PC-9 (cell line): ENCODE results near the gene TRAPPC10. TPM values are rescaled to one million over a fixed set of nuclear protein-coding genes. Genes with fewer than 3 reads are reported as not detected.
A peak's percentile ranks its signal among the peaks of the same experiment; 100 is the strongest.
"Not testable (repeated sequence)": the region's sequence is repeated elsewhere in the genome, so short reads cannot be mapped to it uniquely, and the experiment has no call there.

Experiments
- BruUV-seq: library from RNA; stranded (reverse); fragments of 400-500 nt; replicated peaks from 2 replicates; lab custom pipeline; 2021; lab: Mats Ljungman, UMichigan
- CTCF ChIA-PET: fragments of 300-600 bp; sonication (Branson Sonifier 250); formaldehyde crosslinking; loops from one replicate; lab custom pipeline; 2022; ENCODE audit warnings: antibody characterized with exemption; lab: Charles Lee
- POLR2A ChIA-PET: fragments of 300-600 bp; sonication (Branson Sonifier 250); formaldehyde crosslinking; loops from one replicate; lab custom pipeline; 2022; ENCODE audit warnings: antibody characterized with exemption; ENCODE audit not compliant: unreplicated experiment; lab: Charles Lee
- DNase-seq, 2 experiments: peaks; one replicate each; pipeline versions ENCODE4 v3.0.0 to v3.0.0-alpha.2; 2015 to 2022; ENCODE audit warnings: mixed read lengths in 1 of 2
- H2AFZ ChIP-seq: fragments of 200-600 bp; sonication (generic); 2 replicates; pipeline ENCODE4 v1.8.1; 2017; ENCODE audit warnings: antibody characterized with exemption
- H3F3A ChIP-seq: fragments of 200-600 bp; sonication (generic); 2 replicates; pipeline ENCODE4 v1.8.1; 2017; ENCODE audit warnings: antibody characterized with exemption, mild to moderate bottlenecking, low read depth; ENCODE audit not compliant: insufficient read depth
- H3K27ac ChIP-seq: fragments of 200-600 bp; sonication (generic); 2 replicates; pipeline ENCODE4 v1.6.1; 2016; ENCODE audit warnings: mixed run types
- H3K27me3 ChIP-seq: fragments of 200-600 bp; sonication (generic); 2 replicates; pipeline ENCODE4 v1.6.1; 2016; ENCODE audit warnings: low read depth, mixed run types; ENCODE audit not compliant: insufficient read depth
- H3K36me3 ChIP-seq: fragments of 200-600 bp; sonication (generic); 2 replicates; pipeline ENCODE4 v1.6.1; 2016; ENCODE audit warnings: low read depth, mixed run types
- H3K4me1 ChIP-seq: fragments of 200-600 bp; sonication (generic); replicated peaks from 2 replicates; pipeline ENCODE4 v1.6.1; 2016; ENCODE audit warnings: mixed run types; ENCODE audit not compliant: insufficient read depth
- H3K4me2 ChIP-seq: fragments of 200-600 bp; sonication (generic); 2 replicates; pipeline ENCODE4 v1.6.1; 2017; ENCODE audit warnings: mixed run types
- H3K4me3 ChIP-seq: fragments of 200-600 bp; sonication (generic); 2 replicates; pipeline ENCODE4 v1.6.1; 2016; ENCODE audit warnings: mixed run types
- H3K79me2 ChIP-seq: fragments of 200-600 bp; sonication (generic); 2 replicates; pipeline ENCODE4 v1.6.1; 2017; ENCODE audit warnings: low read depth, mixed run types
- H3K9me2 ChIP-seq: fragments of 200-600 bp; sonication (generic); 2 replicates; pipeline ENCODE4 v1.8.1; 2017; ENCODE audit warnings: mild to moderate bottlenecking; ENCODE audit not compliant: insufficient read depth
- H3K9me3 ChIP-seq: fragments of 200-600 bp; sonication (generic); 2 replicates; pipeline ENCODE4 v1.8.1; 2016; ENCODE audit warnings: low read depth; ENCODE audit not compliant: insufficient read depth
- H4K20me1 ChIP-seq: fragments of 200-600 bp; sonication (generic); 2 replicates; pipeline ENCODE4 v1.8.1; 2017; ENCODE audit not compliant: insufficient read depth
- intact Hi-C: fragments of 100-400 bp; cut with micrococcal nuclease; formaldehyde crosslinking; loops from one replicate; pipeline ENCODE4 v1.10.0; 2022; ENCODE audit not compliant: unreplicated experiment
- total RNA-seq: library from RNA; stranded (reverse); gene quantifications from 2 replicates; pipeline ENCODE4 v1.2.3, GENCODE V29; 2021

Gene TRAPPC10
- total RNA-seq, 1 experiment from 2014 or later = 27.2 TPM

- CTCF ChIA-PET, H3K36me3 ChIP-seq, H3K4me2 ChIP-seq, H2AFZ ChIP-seq, intact Hi-C loops, H3K9me2 ChIP-seq, H3K27me3 ChIP-seq, H3K9me3 ChIP-seq, BruUV-seq, DNase-seq, H3K4me1 ChIP-seq, H3K4me3 ChIP-seq, H3K79me2 ChIP-seq, H3F3A ChIP-seq, H3K27ac ChIP-seq, POLR2A ChIA-PET, H4K20me1 ChIP-seq: not testable (repeated sequence)
Observed at GRCh38 chr21:44142470-44142869, 130.4 kb downstream of the TRAPPC10 start.

DNA sequence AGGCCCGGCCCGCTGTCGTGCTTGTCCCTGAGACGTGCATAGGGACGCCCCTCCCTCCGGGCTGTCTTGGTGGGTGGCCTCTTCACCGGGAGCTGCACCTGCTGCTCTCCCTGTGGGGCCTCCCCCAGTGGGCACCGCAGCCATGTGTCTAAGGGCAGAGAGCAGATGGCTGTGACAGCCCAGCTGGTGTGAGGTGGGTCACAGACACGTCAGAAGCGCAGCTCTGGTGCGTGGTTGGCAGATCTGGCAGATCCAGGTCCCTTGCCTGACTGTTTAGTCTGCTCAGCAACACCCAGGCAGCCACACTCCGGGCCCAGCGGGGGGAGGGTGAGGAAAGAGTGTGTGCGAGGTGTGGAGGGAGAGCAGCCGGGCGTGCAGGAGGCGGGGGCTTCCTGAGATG lies 131.3 kb downstream of the TRAPPC10 start:
- POLR2A ChIA-PET, H3F3A ChIP-seq, H3K9me3 ChIP-seq, H3K4me1 ChIP-seq, DNase-seq, BruUV-seq, H3K27ac ChIP-seq, H3K4me3 ChIP-seq, intact Hi-C loops, H4K20me1 ChIP-seq, H3K79me2 ChIP-seq, H3K9me2 ChIP-seq, H3K36me3 ChIP-seq, CTCF ChIA-PET, H3K27me3 ChIP-seq, H2AFZ ChIP-seq, H3K4me2 ChIP-seq: not testable (repeated sequence)

GRCh38 chr21:44143996-44144395 lies 131.9 kb downstream of the TRAPPC10 start:
- H3K79me2 ChIP-seq, BruUV-seq, POLR2A ChIA-PET: not testable (repeated sequence)

GRCh38 chr21:44144784-44145602 lies 132.9 kb downstream of the TRAPPC10 start:
- H3K9me2 ChIP-seq, POLR2A ChIA-PET, H3K27ac ChIP-seq, H3F3A ChIP-seq, H3K36me3 ChIP-seq, CTCF ChIA-PET, H3K4me1 ChIP-seq, H3K9me3 ChIP-seq, H3K79me2 ChIP-seq, H3K4me3 ChIP-seq, H2AFZ ChIP-seq, intact Hi-C loops, H4K20me1 ChIP-seq, DNase-seq, H3K27me3 ChIP-seq, H3K4me2 ChIP-seq: not testable (repeated sequence)
- BruUV-seq = TSS peak; percentile 21

More at GRCh38 chr21:44143996-44144395, 131.9 kb downstream of the TRAPPC10 start:
- H3F3A ChIP-seq, H3K4me3 ChIP-seq, H3K9me3 ChIP-seq, H3K36me3 ChIP-seq, H3K4me2 ChIP-seq, H3K9me2 ChIP-seq, H3K27me3 ChIP-seq, H4K20me1 ChIP-seq, intact Hi-C loops, H3K4me1 ChIP-seq, DNase-seq, H2AFZ ChIP-seq, H3K27ac ChIP-seq, CTCF ChIA-PET: not testable (repeated sequence)

DNA sequence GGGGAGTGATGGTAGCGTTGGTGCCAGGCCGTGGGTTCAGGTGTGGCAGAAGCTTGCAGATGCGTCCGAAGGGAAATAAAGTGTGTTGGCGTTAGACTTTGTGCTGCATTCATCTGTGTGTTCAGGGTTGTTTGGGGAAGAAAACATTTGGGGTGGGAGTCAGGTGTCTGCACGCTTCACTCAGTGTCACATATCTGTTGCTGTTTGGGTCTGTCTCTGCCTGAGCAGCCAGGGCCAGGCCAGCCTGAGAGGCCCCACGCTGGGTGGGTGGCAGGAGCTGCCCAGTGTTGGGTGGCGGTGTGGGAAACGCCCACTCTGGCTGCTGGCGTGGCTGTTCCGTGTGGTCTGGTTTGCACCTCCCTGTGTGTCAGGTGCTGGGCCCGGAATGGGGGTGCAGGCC lies 133.5 kb downstream of the TRAPPC10 start:
- H2AFZ ChIP-seq, CTCF ChIA-PET, H3K27ac ChIP-seq, H3K36me3 ChIP-seq, BruUV-seq, intact Hi-C loops, H3K27me3 ChIP-seq, H3K9me2 ChIP-seq, H3K79me2 ChIP-seq, H4K20me1 ChIP-seq, H3K9me3 ChIP-seq, H3K4me2 ChIP-seq, POLR2A ChIA-PET, H3K4me3 ChIP-seq, H3K4me1 ChIP-seq, H3F3A ChIP-seq, DNase-seq: not testable (repeated sequence)

DNA sequence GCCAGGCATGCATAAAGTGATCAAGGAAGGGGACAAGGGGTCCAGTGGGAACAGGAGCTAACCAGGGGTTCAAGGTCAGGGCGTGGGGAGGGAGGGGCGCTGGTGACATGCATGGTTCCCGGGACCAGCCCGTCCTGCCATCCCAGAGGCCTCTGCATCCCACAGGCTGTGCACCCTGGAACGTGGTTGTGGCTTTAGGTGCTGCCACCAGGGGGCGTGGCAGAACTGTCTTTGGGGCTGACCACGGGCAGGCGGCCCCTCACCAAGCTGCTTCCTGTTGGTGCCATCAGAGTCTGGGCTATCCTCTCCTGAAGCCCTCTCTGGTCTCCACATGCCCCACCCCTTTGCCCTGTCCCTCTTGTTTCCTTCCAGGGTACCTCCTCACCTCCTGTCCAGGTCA lies 135.0 kb downstream of the TRAPPC10 start:
- H3K4me1 ChIP-seq, DNase-seq, H3K36me3 ChIP-seq, intact Hi-C loops, H3K9me3 ChIP-seq, H4K20me1 ChIP-seq, H2AFZ ChIP-seq, CTCF ChIA-PET, H3K9me2 ChIP-seq, H3K27me3 ChIP-seq, H3K4me2 ChIP-seq, H3K4me3 ChIP-seq, H3K27ac ChIP-seq, H3K79me2 ChIP-seq, H3F3A ChIP-seq, POLR2A ChIA-PET, BruUV-seq: not testable (repeated sequence)

GRCh38 chr21:44150255-44150654 lies 138.1 kb downstream of the TRAPPC10 start:
- H3K4me2 ChIP-seq, H3K4me1 ChIP-seq, CTCF ChIA-PET, H3F3A ChIP-seq, DNase-seq, intact Hi-C loops, H3K27ac ChIP-seq, H2AFZ ChIP-seq, H4K20me1 ChIP-seq, H3K9me2 ChIP-seq, POLR2A ChIA-PET, H3K36me3 ChIP-seq, BruUV-seq, H3K79me2 ChIP-seq, H3K27me3 ChIP-seq, H3K4me3 ChIP-seq, H3K9me3 ChIP-seq: not testable (repeated sequence)
